Stimulated activated CD4-positive, alpha-beta T cell treated with anti-CD3 and anti-CD28 coated beads, Interleukin-4, amount 100 ng/mL, for 48 hours (primary cell): ENCODE data around the gene PTPRH.

Experiments used
- DNase-seq, 2 donors: peaks; one replicate each; pipeline ENCODE4 v3.0.0-alpha.2; 2020; ENCODE audit warnings: low read depth in 2 of 2

Gene PTPRH

DNA sequence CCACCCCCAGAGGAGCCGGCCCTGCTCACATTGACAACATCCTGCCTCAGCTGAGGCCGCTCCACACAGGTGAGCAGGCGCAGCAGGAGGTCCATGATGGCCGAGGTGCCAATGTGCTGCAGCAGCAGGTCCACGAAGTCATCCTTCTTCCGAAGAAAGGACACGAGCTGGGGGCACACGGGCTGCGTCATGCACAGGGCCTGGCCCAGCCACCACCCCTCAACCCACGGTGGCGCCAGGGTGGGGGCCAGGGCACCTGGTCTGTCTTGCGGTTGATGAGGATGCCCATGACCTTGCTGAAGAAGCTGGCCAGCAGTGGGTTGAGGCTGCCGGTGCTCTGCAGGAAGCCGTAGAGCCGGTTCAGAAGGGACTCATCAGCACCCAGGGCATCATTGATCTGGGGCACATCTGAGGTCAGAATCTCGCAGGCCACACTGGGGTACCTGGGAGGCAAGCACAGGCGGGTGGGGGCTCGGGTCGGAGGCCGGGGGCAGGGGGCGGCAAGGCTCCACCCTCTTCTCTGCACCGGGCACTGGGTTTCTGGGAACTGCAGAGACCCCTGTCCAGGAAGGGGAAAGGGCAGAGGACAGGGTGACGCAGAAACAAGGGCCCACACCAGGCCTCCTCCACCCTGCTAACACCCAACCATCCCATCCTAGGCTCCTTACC is 36.1 kb upstream of the PTPRH start:
- DNase-seq = no peak

DNA sequence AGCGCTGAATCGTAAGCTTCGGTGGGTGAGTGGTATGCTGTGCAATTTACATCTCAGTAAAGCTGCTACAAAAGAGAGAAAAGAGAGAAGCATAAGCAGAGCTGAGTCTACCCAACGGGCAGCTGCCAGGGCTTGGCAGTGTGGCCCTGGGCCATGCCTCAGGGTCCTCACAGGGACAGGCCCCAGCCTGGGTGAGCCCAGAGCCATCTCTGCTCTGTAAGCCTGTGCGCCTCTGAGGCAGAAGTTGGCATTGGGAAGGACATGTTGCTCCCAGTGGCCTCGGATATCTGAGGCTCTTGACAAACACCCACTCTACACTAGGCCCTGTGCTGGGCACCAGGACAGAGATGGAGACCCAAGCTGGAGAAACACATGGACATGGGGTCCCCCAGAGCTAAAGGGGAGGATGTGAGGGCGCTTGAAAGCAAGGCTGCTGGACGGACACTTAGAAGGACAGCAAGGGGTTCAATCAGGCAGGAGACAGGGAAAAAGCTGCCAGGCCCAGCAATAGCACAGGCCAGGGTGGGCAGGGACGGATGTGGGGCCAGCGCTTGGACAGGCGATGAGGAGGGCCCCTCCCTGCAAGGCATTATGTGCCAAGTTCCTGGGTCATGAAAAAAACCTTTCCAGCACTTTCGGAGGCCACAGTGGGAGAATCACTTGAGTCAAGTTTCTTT is 34.8 kb upstream of the PTPRH start:
- no peak for DNase-seq

GRCh38 chr19:55242517-55242916 is 33.2 kb upstream of the PTPRH start:
- DNase-seq = no peak

GRCh38 chr19:55241935-55242464 is 32.7 kb upstream of the PTPRH start:
- no peak for DNase-seq

- no peak for DNase-seq
Observed at GRCh38 chr19:55241143-55241934, 32.0 kb upstream of the PTPRH start.

- no peak for DNase-seq
Observed at GRCh38 chr19:55240713-55241020, 31.4 kb upstream of the PTPRH start.

GRCh38 chr19:55239004-55239403 is 29.7 kb upstream of the PTPRH start:
- no peak for DNase-seq

- DNase-seq = no peak
Observed at GRCh38 chr19:55238030-55238429, 28.7 kb upstream of the PTPRH start.

DNA sequence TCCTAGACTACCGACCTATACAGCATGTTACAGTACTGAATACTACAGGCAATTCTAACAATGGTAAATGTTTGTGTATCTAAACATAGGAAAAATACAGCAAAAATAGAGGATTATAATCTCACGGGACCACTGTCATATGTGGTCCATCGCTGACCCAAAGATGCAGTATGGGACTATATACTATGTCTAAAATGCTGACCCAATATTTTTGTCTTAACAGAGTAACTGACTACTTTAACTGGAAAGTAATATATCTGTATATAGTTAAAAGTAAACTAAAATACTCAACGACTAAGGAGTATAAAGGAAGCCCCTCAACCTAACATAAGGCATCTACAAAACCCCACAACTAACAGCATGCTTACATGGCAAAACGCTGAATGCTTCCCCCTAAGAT is 23.7 kb upstream of the PTPRH start:
- DNase-seq = no peak

DNA sequence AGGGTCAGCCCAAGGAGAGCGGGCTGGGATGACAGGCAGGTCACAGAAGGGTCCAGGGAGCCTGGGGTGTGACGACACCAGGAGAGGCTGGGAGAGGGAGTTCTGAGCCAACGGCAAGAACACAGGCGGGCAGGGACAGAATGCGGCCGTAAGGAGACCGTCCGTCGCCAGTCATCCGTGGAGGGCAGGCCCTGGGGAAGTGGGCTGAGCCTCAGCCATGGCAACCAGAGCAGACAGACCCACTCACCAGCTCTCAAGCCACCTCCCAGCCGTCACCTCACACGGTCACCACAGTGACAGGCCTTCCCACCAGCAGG is 22.9 kb upstream of the PTPRH start:
- DNase-seq = no peak

DNA sequence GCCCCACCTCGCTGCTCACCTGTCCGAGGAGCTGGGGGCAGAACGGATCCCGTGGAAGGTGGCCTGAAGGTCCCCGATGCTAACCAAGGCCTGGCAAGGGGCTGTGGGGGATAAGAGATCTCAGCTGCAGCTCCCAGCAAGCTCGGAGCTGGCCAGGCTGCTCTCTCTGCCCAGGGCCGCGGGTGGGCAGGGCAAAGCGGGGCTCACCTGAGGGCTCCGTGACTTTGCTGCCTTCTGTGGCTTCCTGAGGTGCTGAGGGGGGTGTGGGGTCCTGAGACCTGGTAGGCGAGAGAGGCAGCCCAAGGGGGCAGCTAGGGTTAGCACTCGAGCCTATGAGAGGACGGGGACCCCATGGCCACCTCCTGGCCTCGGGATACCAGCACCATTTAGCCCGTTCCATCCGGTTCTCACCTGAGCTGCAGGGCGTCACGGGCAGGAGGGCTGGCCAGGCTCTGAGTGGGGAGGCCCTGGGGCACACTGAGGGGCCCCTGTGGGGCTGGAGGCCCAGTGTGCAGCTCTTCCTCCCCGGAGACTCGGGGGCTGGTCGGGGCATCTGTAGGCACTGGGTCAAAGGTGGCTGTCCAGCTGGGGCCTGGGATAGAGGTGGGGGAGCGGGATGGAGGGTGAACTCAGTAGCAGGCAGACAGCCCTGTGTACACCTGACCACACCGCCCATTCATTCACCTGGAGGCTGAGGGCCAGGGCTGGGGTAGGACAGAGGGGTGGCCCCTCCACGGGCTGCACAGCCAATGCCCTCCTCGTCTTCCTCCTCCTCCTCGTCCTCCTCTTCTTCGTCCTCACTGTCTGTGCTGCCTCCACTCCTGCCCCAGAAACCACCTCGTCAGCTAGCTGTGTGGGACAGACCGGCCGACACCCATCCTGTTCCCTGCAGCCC is 22.3 kb upstream of the PTPRH start:
- no peak for DNase-seq

DNA sequence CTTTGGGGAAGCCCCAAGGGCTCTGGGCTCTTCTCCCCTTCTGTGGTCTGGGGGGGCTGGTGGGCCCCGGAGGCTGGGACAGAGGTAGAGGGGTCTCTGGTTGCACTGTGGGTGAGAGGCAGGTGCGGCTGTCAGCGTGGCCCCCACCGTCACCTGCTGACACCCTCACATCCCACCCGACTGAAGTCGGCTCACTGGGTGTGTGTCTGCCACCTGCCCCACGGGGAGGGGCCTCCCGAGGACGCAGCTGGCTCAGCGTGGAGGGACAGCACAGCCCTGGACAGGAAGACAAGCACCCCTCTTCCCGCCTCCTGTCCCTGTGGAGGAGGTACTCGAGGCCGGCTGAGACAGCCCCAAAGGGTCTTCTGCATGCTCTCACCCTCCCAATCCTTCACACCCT is 21.5 kb upstream of the PTPRH start:
- no peak for DNase-seq

- DNase-seq = no peak
Observed at GRCh38 chr19:55230329-55230728, 21.0 kb upstream of the PTPRH start.

GRCh38 chr19:55229789-55230182 is 20.5 kb upstream of the PTPRH start:
- no peak for DNase-seq

GRCh38 chr19:55229145-55229788 is 20.0 kb upstream of the PTPRH start:
- DNase-seq = no peak

DNA sequence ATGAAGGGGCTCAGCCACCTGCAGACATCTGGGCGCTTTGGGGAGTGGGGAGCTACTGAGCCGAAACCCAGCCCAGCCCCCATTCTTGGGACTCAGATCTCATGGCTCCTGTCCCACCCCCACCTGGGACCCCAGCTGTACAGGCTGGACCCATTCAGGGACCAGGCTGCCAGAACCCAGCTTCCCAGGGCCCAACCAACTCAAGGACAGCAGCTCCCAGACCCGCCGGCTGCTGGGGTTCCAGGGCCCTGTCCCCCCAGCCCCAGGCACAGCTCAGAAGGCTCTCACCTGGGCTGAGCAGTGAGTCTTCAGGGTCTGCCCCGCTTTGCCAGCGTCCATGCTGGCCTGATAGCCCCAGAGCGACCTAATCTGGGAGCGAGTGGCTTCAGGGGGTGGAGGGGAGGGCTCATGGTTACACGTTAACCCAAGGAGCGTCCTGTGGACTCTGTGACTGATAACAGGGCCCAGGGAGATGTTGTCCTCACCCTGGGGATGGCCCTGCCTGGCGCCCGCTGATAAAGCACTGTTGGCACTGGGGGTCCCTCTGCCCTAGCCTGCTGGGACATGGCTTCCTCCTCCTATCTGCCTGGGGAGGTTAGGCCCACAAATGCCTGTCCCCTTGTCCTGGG is 19.2 kb upstream of the PTPRH start, which contains the start of gene TMEM86B:
Gene TMEM86B (minus strand): TSS at position 361 of the 629 bp plus-strand sequence. CDS start 22 bp downstream, at position 339.
- no peak for DNase-seq

DNA sequence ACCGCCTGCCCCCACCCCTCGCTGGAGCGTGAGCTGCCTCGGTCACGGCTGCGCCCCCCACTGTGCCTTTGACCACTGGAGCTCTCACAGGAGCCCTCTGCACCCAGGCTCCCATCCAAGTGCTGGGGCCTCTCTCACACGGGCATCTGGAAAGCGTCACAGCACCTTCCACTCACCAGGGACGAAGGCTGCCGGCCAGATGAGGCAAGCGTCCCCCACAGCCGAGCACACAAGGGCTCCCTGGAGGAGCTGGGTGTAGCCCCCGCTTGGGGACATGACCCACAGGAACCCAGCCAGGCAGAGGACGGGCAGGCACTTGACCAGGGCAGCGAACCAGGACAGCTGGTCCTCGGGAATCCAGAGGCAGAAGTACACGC is 18.7 kb upstream of the PTPRH start:
- no peak for DNase-seq

GRCh38 chr19:55227241-55228014 is 18.1 kb upstream of the PTPRH start:
- DNase-seq = no peak

DNA sequence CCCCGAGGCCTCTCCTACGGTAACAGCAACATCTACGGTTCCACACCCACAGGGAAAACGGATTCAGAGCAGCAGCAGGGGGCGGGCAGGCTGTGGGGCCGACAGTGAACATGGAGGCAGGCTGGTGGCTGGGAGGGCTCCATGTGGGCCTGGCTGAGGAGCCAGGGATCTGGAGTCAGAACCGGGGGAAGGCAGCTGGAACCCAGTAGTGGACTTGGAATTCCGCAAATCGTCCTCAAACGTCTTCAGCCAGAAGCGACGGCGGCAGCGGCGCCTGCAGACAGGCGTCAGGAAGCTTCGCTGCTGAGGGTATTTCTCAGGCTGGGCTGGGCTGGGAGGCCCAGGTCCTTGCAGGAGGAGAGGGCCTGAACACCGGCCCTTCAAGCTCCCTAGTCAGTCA is 17.5 kb upstream of the PTPRH start:
- DNase-seq = no peak

DNA sequence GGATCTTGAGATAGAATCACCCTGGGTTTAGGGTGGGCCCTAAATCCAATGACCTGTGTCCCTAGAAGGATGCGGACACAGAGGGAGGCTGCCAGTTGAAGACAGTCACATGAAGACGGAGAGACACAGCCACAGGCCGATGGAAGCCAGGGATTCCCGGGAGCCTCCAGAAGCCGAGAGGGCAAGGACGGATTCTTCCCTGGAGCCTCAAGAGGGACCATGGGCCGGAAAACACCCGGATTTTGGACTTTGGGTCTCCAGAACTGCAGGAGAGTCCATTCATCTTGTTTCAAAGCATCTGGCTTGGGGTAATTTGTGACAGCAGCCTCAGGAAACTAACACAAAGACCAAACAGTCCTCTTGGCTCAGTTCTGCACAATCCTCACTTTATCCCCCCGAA is 17.0 kb upstream of the PTPRH start:
- no peak for DNase-seq
